ENCODE measurements around the gene VEPH1. TPM values are rescaled to one million over a fixed set of nuclear protein-coding genes. Genes with fewer than 3 reads are reported as not detected.

Gene VEPH1
- polyA plus RNA-seq, 1 donor (not counting 4 experiments of a cell fraction or from before 2014, with no cell fraction given) = 0.21 TPM

DNA sequence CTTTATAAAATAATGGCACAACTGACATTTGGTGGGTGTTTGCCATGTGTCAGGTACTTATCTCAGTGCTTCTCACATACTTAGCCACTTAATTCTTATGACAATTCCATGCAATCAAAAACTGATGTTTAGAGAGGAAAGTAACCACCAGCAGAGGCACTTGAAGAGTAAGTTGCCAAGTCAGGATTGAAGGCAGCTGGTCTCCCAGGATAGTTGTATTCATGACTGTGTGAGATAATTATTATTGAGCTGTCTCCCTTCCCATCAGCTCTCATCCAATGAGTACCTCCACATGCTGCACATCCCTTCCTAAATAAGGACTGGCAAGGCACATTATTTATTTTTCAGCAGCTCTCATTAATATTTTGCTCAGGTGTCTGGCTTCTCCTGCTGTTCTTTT, 4.8 kb downstream of the VEPH1 start:
- no peak for FAIRE-seq
- no peaks in the 10 kb centered on the region for H3K36me3 ChIP-seq (ENCODE audit: control insufficient read depth in 2 of 2, extremely low read depth in 1 of 2, insufficient read depth in 2 of 2, low read length in 2 of 2)
- H3K9ac ChIP-seq (ENCODE audit: control insufficient read depth, extremely low read depth, insufficient read depth, low read length) = no peak overlapping the region
- H3K9me1 ChIP-seq (ENCODE audit: control insufficient read depth, extremely low read depth, insufficient read depth, low read length) = no peaks in the 10 kb centered on the region
- DNase-seq (ENCODE audit: low read depth, low spot score) = no peak
- peaks cover 16% of the 10 kb centered on the region for H3K4me1 ChIP-seq (ENCODE audit: control insufficient read depth, extremely low read depth, insufficient read depth, low read length)
- H3K4me2 ChIP-seq (ENCODE audit: control insufficient read depth, extremely low read depth, insufficient read depth, low read depth, low read length) = no peak overlapping the region
- H3K27ac ChIP-seq (ENCODE audit: control insufficient read depth, insufficient read depth, low read length) = no peak overlapping the region
- TF ChIP-seq, protein P1, sequence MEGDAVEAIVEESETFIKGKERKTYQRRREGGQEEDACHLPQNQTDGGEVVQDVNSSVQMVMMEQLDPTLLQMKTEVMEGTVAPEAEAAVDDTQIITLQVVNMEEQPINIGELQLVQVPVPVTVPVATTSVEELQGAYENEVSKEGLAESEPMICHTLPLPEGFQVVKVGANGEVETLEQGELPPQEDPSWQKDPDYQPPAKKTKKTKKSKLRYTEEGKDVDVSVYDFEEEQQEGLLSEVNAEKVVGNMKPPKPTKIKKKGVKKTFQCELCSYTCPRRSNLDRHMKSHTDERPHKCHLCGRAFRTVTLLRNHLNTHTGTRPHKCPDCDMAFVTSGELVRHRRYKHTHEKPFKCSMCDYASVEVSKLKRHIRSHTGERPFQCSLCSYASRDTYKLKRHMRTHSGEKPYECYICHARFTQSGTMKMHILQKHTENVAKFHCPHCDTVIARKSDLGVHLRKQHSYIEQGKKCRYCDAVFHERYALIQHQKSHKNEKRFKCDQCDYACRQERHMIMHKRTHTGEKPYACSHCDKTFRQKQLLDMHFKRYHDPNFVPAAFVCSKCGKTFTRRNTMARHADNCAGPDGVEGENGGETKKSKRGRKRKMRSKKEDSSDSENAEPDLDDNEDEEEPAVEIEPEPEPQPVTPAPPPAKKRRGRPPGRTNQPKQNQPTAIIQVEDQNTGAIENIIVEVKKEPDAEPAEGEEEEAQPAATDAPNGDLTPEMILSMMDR (optimal IDR thresholded peaks at IDR 0.05 in 1 of 3, IDR thresholded peaks at IDR 0.05 in 1 of 3, conservative IDR thresholded peaks at IDR 0.05 in 1 of 3; ENCODE audit: extremely low read depth in 1 of 3, insufficient read depth in 2 of 3, low read length in 3 of 3) = no peak
- no peak for TF ChIP-seq EZH2 (IDR thresholded peaks at IDR 0.05; ENCODE audit: low read length)
- H4K20me1 ChIP-seq (ENCODE audit: control insufficient read depth, extremely low read depth, insufficient read depth, low read length) = no peaks in the 10 kb centered on the region
- no peaks in the 10 kb centered on the region for H3K79me2 ChIP-seq (ENCODE audit: control insufficient read depth, insufficient read depth, low read length)
- H3K27me3 ChIP-seq (ENCODE audit: control insufficient read depth, extremely low read depth, insufficient read depth, low read length) = no peaks in the 10 kb centered on the region
- H3K9me3 ChIP-seq (ENCODE audit: control insufficient read depth, low read depth, low read length) = no peaks in the 10 kb centered on the region
- no peak overlapping the region for H3K4me3 ChIP-seq (ENCODE audit: control insufficient read depth in 2 of 3, extremely low read depth in 1 of 3, insufficient read depth in 2 of 3, low read depth in 1 of 3, low read length in 3 of 3)
- dilution Hi-C loops (cut with MboI; ENCODE audit: extremely low pct_ligation_motif_present, low sequenced_read_pairs) = loop anchor here (25.0 kb wide), 1 partner anchor 286 kb away; no protein-coding TSS in a partner anchor
- no peak overlapping the region for H2AFZ ChIP-seq (ENCODE audit: control insufficient read depth, low read length)

DNA sequence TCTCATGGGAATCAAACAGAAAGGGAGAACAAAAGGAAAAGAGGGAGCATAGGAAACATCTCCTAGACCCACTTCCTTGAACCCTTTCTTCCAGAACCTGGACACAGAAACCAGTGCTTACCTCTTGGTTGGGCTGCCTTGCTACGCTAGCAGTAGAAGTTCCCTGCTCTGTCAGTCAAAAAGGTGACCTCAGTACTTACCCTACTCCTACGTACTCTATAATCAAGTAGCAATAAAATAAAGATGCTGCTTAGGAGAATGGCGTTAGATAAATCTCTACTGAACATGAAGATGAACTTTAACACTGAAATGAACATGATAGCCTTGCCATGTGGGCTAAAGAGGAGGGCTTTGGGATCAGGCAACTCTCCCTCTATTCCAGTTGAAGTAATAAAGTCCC, 7.4 kb downstream of the VEPH1 start:
- no peaks in the 10 kb centered on the region for H3K36me3 ChIP-seq (ENCODE audit: control insufficient read depth in 2 of 2, extremely low read depth in 1 of 2, insufficient read depth in 2 of 2, low read length in 2 of 2)
- H3K27me3 ChIP-seq (ENCODE audit: control insufficient read depth, extremely low read depth, insufficient read depth, low read length) = no peaks in the 10 kb centered on the region
- no peak for DNase-seq (ENCODE audit: low read depth, low spot score)
- peaks cover 16% of the 10 kb centered on the region for H3K4me1 ChIP-seq (ENCODE audit: control insufficient read depth, extremely low read depth, insufficient read depth, low read length)
- no peak overlapping the region for H3K4me3 ChIP-seq (ENCODE audit: control insufficient read depth in 2 of 3, extremely low read depth in 1 of 3, insufficient read depth in 2 of 3, low read depth in 1 of 3, low read length in 3 of 3)
- TF ChIP-seq, protein P1 (optimal IDR thresholded peaks at IDR 0.05 in 1 of 3, IDR thresholded peaks at IDR 0.05 in 1 of 3, conservative IDR thresholded peaks at IDR 0.05 in 1 of 3; ENCODE audit: extremely low read depth in 1 of 3, insufficient read depth in 2 of 3, low read length in 3 of 3) = no peak
- no peak for TF ChIP-seq EZH2 (IDR thresholded peaks at IDR 0.05; ENCODE audit: low read length)
- no peak overlapping the region for H2AFZ ChIP-seq (ENCODE audit: control insufficient read depth, low read length)
- no peak overlapping the region for H3K9ac ChIP-seq (ENCODE audit: control insufficient read depth, extremely low read depth, insufficient read depth, low read length)
- H3K9me3 ChIP-seq (ENCODE audit: control insufficient read depth, low read depth, low read length) = no peaks in the 10 kb centered on the region
- no peak overlapping the region for H3K27ac ChIP-seq (ENCODE audit: control insufficient read depth, insufficient read depth, low read length)
- FAIRE-seq = no peak
- H3K9me1 ChIP-seq (ENCODE audit: control insufficient read depth, extremely low read depth, insufficient read depth, low read length) = no peaks in the 10 kb centered on the region
- dilution Hi-C loops (cut with MboI; ENCODE audit: extremely low pct_ligation_motif_present, low sequenced_read_pairs) = loop anchor here (25.0 kb wide), 1 partner anchor 284 kb away; no protein-coding TSS in a partner anchor
- no peaks in the 10 kb centered on the region for H4K20me1 ChIP-seq (ENCODE audit: control insufficient read depth, extremely low read depth, insufficient read depth, low read length)
- H3K79me2 ChIP-seq (ENCODE audit: control insufficient read depth, insufficient read depth, low read length) = no peaks in the 10 kb centered on the region
- no peak overlapping the region for H3K4me2 ChIP-seq (ENCODE audit: control insufficient read depth, extremely low read depth, insufficient read depth, low read depth, low read length)
